GM13977 (cell line): ENCODE results near the gene WDR70.

ENCODE experiments used
- DNase-seq: peaks from one replicate; pipeline ENCODE4 v3.0.0; 2012; ENCODE audit warnings: low spot score
- CTCF ChIP-seq: IDR thresholded peaks from 2 replicates; pipeline ENCODE4 v1.5.1; 2012; ENCODE audit warnings: mild to moderate bottlenecking, control low read depth; ENCODE audit not compliant: insufficient read depth; ENCODE audit errors: extremely low read depth, missing control alignments
- in situ Hi-C: fragments of 300-500 bp; cut with MboI; formaldehyde crosslinking; loops from one replicate; pipeline ENCODE4 v1.12.0; 2022; ENCODE audit warnings: low sequenced_read_pairs, low pct_unique_long_range_greater_than_20kb, mixed read lengths, inconsistent platforms; ENCODE audit not compliant: unreplicated experiment

The WDR70 gene

GRCh38 chr5:37658440-37658839, 279.3 kb downstream of the WDR70 start:
- in situ Hi-C loops = no loop called here
- no peak for TF ChIP-seq CTCF
- DNase-seq = no peak

GRCh38 chr5:37660319-37660718, 281.2 kb downstream of the WDR70 start:
- no peak for DNase-seq
- in situ Hi-C loops = no loop called here
- no peak for TF ChIP-seq CTCF

GRCh38 chr5:37661227-37661920, 282.3 kb downstream of the WDR70 start:
- in situ Hi-C loops = no loop called here
- no peak for DNase-seq
- TF ChIP-seq CTCF = no peak

GRCh38 chr5:37661951-37662350, 282.8 kb downstream of the WDR70 start:
- in situ Hi-C loops = no loop called here
- no peak for DNase-seq
- TF ChIP-seq CTCF = no peak

- no peak for TF ChIP-seq CTCF
- in situ Hi-C loops = no loop called here
- DNase-seq = no peak
Measured at GRCh38 chr5:37662362-37662761, 283.2 kb downstream of the WDR70 start.

GRCh38 chr5:37662789-37663485, 283.8 kb downstream of the WDR70 start:
- in situ Hi-C loops = no loop called here
- no peak for DNase-seq
- TF ChIP-seq CTCF = no peak
